Activated CD4-positive, alpha-beta T cell treated with anti-CD3 and anti-CD28 coated beads for 48 hours (primary cell): ENCODE measurements around the gene SMARCD3.

Experiments used
- DNase-seq: peaks from one replicate; pipeline ENCODE4 v3.0.0-alpha.2; 2020

SMARCD3 gene

GRCh38 chr7:151233804-151234203 lies 14.7 kb downstream of the SMARCD3 start:
- DNase-seq: no peak

GRCh38 chr7:151232917-151233701 lies 15.4 kb downstream of the SMARCD3 start:
- DNase-seq: peak; percentile 86

GRCh38 chr7:151232091-151232916 lies 16.2 kb downstream of the SMARCD3 start, which contains the start of gene CHPF2:
TSS of gene CHPF2 (plus strand) at chr7:151232483. CDS start at chr7:151234012, 1,529 bp downstream.
- peak; percentile 94 for DNase-seq

GRCh38 chr7:151231080-151231479 lies 17.4 kb downstream of the SMARCD3 start:
- DNase-seq: no peak

GRCh38 chr7:151229249-151229648 lies 19.2 kb downstream of the SMARCD3 start:
- no peak for DNase-seq

GRCh38 chr7:151228024-151228866 lies 20.2 kb downstream of the SMARCD3 start:
- no peak for DNase-seq

GRCh38 chr7:151226875-151227782 lies 21.4 kb downstream of the SMARCD3 start, which contains the start of gene ABCF2:
TSS of gene ABCF2 (minus strand) at chr7:151227205. CDS start at chr7:151226458, 747 bp downstream.
- peak; percentile 99 for DNase-seq

GRCh38 chr7:151226560-151226874 lies 22.0 kb downstream of the SMARCD3 start:
- no peak for DNase-seq

- no peak for DNase-seq
Measured at GRCh38 chr7:151225948-151226510, 22.5 kb downstream of the SMARCD3 start.

- DNase-seq: no peak
Measured at GRCh38 chr7:151223728-151224127, 24.8 kb downstream of the SMARCD3 start.

- DNase-seq: no peak
Measured at GRCh38 chr7:151218170-151218569, 30.3 kb downstream of the SMARCD3 start.

GRCh38 chr7:151215396-151215795 lies 33.1 kb downstream of the SMARCD3 start:
- DNase-seq: no peak

- DNase-seq: no peak
Measured at GRCh38 chr7:151213826-151214225, 34.7 kb downstream of the SMARCD3 start.

- DNase-seq: no peak
Measured at GRCh38 chr7:151212626-151213025, 35.9 kb downstream of the SMARCD3 start.

- no peak for DNase-seq
Measured at GRCh38 chr7:151211155-151211772, 37.2 kb downstream of the SMARCD3 start.

GRCh38 chr7:151210087-151210854 lies 38.2 kb downstream of the SMARCD3 start, which contains the start of gene H2BK1:
TSS of gene H2BK1 (minus strand) at chr7:151210488. CDS start at chr7:151210318, 170 bp downstream.
- no peak for DNase-seq

- DNase-seq: no peak
Measured at GRCh38 chr7:151209588-151209987, 38.9 kb downstream of the SMARCD3 start.

- DNase-seq: no peak
Measured at GRCh38 chr7:151208253-151208862, 40.1 kb downstream of the SMARCD3 start.

GRCh38 chr7:151207804-151208203 lies 40.7 kb downstream of the SMARCD3 start:
- DNase-seq: no peak

- no peak for DNase-seq
Measured at GRCh38 chr7:151207315-151207714, 41.2 kb downstream of the SMARCD3 start.
